Inferior parietal cortex (tissue), 1 donor: ENCODE data around the gene OCEL1.

Experiments
- DNase-seq: peaks from one replicate; pipeline ENCODE4 v3.0.0-alpha.2; 2016; ENCODE audit errors: extremely low spot score

Gene OCEL1

DNA sequence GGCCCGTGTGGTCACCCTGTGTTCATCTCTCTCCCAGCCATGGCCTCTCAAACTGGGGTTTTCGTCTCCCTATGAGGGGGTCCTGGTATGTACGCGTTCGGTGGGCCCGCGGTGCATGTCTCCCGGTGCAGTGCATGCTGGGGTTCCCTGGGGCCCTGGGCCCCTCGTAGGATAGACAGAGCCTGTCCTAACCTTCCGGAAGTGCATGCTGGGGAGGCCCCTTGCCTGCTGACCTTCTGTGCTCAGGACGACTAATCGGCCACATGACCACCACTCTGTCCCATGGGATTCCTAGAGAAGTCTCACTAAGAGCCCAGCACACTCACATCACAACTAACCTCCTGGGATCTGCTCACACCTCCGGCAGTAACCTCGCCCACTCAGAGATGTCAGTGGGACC, 15.7 kb upstream of the OCEL1 start:
- no peak for DNase-seq

DNA sequence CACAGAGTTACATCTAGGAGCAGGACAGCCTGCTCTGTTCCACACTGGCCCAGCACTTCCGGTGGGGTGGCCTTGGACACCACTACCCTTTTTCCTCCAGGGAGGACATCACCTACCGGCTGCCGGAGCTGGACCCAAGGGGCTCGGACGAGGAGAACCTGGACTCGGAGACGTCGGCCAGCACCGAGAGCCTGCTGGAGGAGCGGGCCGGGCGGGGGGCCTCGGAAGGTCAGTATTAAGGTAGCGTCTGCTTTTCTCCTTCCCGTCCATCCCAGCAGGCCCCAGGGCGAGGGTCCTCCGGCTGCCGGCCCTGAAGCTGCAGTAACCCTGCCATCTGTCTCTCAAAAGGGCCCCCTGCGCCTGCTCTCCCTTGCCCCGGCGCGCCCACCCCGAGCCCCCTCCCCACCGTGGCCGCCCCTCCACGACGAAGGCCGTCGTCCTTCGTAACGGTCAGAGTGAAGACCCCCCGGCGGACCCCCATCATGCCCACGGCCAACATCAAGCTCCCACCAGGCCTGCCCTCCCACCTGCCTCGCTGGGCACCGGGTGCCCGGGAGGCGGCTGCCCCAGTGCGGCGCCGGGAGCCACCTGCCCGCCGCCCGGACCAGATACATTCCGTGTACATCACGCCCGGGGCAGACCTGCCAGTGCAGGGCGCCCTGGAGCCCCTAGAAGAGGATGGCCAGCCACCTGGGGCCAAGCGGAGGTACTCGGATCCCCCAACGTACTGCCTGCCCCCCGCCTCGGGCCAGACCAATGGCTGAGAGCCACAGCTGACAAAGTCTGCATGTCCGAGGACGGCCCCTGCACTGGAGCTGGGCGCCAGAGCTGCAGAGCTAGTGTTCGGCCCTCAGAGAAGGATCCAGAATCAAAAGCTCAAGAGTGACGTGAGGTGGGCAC, 14.2 kb upstream of the OCEL1 start:
- no peak for DNase-seq

DNA sequence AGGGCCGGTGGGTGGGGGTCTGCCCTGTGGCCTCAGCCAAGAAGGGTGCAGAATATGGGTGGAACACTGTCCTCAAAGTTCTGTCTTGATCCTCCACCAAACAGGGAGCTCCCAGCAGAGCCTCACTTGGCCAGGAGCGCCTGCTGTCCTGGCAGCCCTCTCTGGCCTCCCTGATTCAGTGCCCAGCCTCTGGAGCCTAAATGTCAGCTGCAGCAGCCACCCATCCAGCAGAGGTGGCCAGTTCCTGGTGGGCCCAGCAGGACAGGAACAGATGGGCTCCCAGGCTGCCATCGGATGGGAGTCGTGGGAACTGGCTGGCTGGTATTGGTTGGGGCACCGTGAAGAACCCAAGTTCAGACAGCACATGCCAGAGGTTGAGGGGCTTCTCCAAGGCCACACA, 12.7 kb upstream of the OCEL1 start:
- no peak for DNase-seq

DNA sequence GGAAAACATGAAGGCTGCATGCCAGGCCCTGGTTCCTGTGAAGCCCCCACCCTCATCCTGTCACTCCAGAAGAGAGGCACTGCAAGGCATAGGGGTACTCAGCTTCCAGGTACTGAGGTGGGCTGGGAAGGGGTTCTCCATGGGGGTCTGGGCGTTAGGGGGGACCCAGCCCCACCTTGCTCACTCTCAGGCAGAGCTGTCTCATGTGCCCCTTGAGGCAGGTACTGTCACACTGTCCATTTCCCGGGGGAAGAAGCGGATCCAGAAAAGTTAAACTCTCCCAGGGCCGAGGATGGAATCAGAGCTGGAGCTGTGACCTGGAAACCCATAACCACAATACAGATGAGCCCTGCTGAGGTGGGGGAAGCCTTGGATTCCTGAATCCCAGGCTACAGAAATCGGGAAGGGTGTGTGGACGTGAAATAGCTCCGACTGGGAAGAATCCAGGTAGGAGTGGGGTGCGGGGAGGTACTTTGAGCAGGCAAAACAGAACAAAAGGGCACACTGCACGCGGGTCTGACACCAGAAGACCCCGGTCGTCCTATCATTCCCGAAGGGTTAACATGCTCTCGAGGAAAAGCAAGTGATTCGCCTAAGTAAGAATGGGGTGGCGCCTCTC, 11.4 kb upstream of the OCEL1 start:
- peak; percentile 2 for DNase-seq

DNA sequence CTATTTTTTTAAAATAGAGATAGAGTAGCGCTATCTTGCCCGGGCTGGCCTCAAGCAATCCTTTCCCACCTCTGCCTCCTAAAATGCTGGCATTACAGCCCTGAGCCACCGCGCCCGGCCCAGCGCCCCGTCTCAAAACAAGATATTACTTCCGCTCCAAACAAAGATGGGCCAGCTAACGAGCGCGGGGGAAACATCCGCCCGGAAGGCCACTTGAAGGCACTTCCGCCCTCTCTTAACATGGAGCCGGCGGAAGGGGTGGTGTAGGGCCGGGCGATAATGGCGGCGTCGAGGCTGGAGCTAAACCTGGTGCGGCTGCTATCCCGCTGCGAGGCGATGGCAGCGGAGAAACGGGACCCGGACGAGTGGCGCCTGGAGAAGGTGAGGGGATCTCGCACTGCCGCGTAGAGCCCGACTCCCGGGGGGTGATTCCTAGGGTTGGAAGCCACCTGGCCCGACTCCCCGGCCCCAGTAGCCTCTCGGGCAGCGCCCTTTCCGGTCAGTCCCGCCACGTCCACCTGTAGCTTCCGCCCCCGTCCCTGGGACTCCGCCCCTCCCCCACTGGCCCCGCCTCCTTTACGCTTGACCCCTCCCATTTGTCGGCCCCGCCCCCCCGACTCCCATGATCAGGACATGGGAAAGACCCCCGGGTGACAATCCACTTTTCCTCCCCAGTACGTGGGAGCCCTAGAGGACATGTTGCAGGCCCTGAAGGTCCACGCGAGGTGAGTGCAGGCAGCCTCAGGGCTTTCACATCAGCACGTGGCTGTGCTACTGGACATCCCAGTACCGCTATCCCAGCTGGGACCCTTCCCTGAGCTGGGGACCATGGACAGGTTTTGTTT, 10.7 kb upstream of the OCEL1 start, which contains the start of gene USE1:
Gene USE1, plus strand, starts transcription at position 231 of the 845 bp plus-strand sequence. Its CDS starts 49 bp downstream, at position 280.
- DNase-seq: peak; percentile 96

GRCh38 chr19:17216058-17216670, 9.9 kb upstream of the OCEL1 start:
- no peak for DNase-seq

- no peak for DNase-seq
Measured at GRCh38 chr19:17219286-17219685, 6.7 kb upstream of the OCEL1 start.

DNA sequence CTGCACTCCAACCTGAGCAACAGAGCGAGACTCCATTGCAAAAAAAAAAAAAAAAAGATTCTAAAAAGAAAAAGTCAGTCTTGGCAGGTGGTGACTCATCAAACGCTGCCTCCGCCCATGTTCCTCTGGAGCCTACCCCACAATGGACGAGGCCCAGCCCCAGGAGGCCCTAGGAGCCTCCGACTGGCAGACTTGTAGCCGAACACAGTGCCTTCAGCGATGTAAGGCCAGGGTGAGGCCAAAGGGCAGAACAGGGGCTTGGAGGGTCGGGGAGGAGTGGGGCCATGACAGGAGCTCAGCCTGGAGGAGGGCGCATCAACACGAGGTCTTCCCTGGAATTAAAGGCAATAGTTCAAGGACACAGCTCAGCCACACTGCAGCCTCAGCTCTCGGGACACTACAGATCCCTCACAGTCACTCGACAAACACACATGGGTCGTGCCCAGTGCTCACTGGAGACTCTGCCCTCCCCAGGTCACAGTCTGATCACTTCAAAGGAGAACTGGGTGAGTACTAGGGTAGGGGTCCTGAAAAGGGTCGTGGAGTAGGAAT, 5.7 kb upstream of the OCEL1 start:
- peak; percentile 20 for DNase-seq

- no peak for DNase-seq
Measured at GRCh38 chr19:17225053-17225452, 973 bp upstream of the OCEL1 start.

DNA sequence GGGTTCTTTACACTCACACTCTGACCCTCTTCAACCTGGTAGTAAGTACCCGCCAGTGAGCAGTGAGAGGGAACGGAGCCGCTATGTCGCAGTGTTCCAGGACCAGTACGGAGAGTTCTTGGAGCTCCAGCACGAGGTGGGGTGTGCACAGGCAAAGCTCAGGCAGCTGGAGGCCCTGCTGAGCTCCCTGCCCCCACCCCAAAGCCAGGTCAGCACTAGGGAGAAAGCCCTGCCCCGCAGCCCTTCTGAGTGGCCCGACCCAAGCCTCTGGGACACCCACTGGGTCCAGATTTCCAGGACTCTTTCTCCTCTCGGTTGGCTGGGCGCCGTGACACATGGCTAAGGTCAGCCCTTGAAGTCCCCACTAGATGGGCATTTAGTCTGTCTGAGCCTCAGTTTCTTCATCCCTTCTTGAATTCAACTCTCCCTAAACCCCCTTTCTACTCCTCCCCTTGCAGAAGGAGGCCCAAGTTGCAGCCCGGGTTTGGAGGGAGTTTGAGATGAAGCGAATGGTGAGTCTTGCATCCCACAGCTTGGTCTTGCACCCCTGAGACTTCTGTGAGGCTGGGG, 1.9 kb downstream of the OCEL1 start:
- no peak for DNase-seq

DNA sequence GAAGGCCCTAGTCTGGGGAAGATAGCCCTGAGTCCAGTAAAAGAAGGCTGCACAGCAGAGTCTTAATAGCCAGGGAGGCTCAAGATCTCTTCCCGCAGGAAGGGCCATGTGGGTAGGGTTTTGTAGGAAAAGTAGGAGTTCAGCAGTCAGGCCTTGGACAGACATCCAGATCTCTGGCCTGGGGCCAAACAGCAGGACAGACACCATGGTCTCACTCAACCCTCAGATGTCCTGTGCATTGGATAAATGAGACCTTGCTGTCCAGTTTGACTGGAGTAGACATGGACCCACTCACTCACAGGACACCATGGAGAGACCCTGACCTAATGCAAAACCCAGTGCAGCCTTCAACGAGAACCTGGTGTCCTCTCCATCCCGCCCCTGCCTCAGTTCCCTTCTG, 3.9 kb downstream of the OCEL1 start:
- no peak for DNase-seq

DNA sequence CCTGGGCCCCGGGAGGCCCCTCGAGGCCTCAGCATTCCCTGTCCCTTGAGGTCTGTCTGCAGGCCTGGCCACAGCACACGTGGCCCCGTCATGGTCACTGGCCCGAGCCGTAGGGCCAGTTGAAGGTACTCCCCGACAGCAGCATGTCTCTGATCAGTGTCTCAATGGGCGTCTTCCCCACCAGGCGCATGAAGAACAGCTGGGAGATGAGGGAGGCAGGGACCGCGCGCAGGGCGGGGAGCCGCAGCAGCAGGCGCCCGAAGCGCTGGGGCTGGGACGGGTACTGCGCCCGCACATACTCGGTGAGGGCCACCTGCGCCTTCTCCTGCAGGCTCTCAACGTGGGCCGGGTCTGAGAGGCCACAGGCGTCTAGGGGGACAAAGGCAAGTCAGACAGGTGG, 6.2 kb downstream of the OCEL1 start:
- DNase-seq: no peak

DNA sequence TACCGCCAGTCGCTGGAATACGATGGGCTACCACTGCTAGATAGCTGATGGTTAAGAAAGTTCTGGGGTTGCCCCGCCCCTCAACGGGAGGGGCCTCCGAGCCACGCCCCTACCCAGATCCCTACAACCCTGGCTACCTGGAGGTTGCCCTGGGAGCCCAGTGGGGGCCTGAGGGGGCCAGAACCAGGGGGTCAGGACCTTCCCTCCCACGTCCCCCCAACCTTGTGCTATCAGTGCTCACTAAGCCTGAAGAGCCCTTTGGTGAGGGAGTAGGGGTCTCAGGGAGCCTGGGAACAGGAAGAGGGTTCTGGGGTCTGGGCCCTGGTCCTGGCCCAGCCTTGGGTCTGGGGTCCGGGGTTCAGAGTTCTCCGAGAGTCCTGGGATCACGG, 8.9 kb downstream of the OCEL1 start:
- DNase-seq: no peak

DNA sequence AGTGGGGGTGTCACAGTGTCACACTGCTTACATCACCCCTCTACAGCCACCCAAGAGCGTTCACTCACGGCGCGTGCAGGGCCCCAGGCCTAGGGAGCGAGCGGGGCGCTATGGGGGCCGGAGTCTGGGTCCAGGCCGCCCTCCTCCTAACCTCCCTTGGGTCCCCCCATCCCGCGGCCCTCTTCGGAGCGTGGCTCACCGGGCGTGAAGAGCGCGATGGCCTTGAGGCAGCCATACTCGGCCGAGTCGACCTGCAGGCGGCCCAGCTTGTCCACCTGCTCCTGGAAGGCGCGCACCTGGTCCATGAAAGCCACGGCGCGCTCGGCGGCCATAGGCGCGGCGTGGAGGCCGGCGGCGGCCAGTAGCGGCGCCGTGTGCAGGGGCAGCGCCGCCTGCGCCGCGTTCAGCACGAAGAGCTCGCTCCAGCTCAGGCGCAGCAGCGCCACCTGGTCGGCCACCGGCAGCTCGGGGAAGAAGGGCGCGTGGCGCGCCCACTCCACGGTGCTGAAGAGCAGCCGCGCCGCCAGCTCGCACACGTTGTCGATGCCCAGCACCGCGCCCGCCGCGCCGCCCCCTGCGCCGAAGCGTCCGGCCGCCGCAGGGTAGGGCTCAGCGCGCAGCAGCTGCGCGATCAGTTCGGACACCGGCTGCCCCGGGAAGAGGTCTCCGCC, 9.4 kb downstream of the OCEL1 start:
- peak; percentile 56 for DNase-seq

- DNase-seq: no peak
Measured at GRCh38 chr19:17235971-17236777, 10.1 kb downstream of the OCEL1 start.

DNA sequence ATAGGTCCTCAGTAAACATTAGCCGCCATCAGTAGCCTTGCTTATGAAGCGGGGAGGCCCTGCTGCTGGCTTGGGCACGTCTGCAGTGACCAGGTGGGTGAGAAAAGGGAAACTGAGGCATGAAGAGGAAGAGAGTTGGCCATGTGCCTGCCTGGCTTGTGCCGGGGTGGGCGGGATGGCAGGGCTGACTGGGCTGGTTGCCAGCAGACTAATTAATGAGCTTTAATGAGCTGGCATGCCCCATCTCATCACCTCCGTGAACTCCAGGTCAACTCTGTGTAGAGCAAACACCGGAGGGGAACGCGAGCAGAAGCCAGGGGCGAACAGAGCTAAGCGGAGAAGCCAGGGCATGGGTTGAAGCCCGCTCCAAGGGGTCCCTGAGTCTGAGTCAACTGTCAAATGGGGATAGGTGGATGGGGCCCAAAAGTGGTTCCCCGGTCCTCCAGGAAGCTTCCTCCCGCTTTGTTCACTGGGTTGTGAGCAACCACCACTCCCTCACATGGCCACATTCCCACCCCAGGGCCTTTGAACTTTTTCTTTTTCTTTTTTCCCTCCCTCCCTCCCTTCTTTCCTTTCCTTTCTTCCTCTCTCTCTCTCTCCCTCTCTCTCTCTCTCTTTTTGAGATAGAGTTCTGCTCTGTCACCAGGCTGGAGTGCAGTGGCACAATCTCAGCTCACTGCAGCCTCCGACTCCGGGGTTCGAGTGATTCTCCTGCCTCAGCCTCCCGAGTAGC, 11.0 kb downstream of the OCEL1 start:
- DNase-seq: no peak

- no peak for DNase-seq
Measured at GRCh38 chr19:17237747-17238706, 12.0 kb downstream of the OCEL1 start.
